NCI-H1048 (cell line): ENCODE measurements around the gene LRRC37B.
"Not testable (repeated sequence)": the region's sequence is repeated elsewhere in the genome, so short reads cannot be mapped to it uniquely, and the experiment has no call there.

Experiments used
- DNase-seq: peaks from one replicate; lab custom pipeline; 2025; lab: John Stamatoyannopoulos, UW

The LRRC37B gene

GRCh38 chr17:32086833-32087232 is 79.7 kb downstream of the LRRC37B start:
- DNase-seq, result not testable (repeated sequence)

GRCh38 chr17:32092062-32092461 is 84.9 kb downstream of the LRRC37B start:
- DNase-seq, result not testable (repeated sequence)

- DNase-seq, result no peak
These were observed 92.5 kb downstream of the LRRC37B start for GRCh38 chr17:32099686-32100085.

GRCh38 chr17:32100323-32100722 is 93.1 kb downstream of the LRRC37B start:
- not testable (repeated sequence) for DNase-seq

GRCh38 chr17:32100971-32101631 is 93.9 kb downstream of the LRRC37B start:
- no peak for DNase-seq

- no peak for DNase-seq
These were observed 95.0 kb downstream of the LRRC37B start for GRCh38 chr17:32102172-32102571.

- DNase-seq, result no peak
These were observed 95.5 kb downstream of the LRRC37B start for GRCh38 chr17:32102646-32103186.
